GM23338 (cell line): ENCODE data around the gene INO80. TPM values are rescaled to one million over a fixed set of nuclear protein-coding genes. Genes with fewer than 3 reads are reported as not detected.

Source experiments
- ATAC-seq: fragments of 200-7000 bp; cut with Tn5 transposase; 3 replicates; pipeline ENCODE4 v1.9.1; 2020
- DNase-seq: peaks from one replicate; pipeline ENCODE4 v3.0.0-alpha.2; 2015; ENCODE audit warnings: low spot score
- H2AFZ ChIP-seq: fragments of 200-600 bp; sonication (generic); 2 replicates; pipeline ENCODE4 v1.8.0; 2016; ENCODE audit warnings: antibody characterized with exemption, mild to moderate bottlenecking, moderate library complexity
- H3F3A ChIP-seq: fragments of 200-600 bp; sonication (generic); replicated peaks from 2 replicates; pipeline ENCODE4 v1.8.0; 2017; ENCODE audit warnings: antibody characterized with exemption, mixed run types, low read depth
- H3K27ac ChIP-seq: fragments of 200-600 bp; sonication (generic); 2 replicates; pipeline ENCODE4 v1.6.1; 2016; ENCODE audit warnings: low read depth
- H3K27me3 ChIP-seq: fragments of 200-600 bp; sonication (generic); 2 replicates; pipeline ENCODE4 v1.8.0; 2016; ENCODE audit warnings: mild to moderate bottlenecking, mixed run types, moderate library complexity; ENCODE audit not compliant: insufficient read depth
- H3K36me3 ChIP-seq: fragments of 200-600 bp; sonication (generic); 2 replicates; pipeline ENCODE4 v1.8.0; 2016; ENCODE audit warnings: mild to moderate bottlenecking; ENCODE audit not compliant: insufficient read depth
- H3K4me1 ChIP-seq: fragments of 200-600 bp; sonication (generic); 2 replicates; pipeline ENCODE4 v1.8.0; 2016; ENCODE audit warnings: mild to moderate bottlenecking, moderate library complexity; ENCODE audit not compliant: insufficient read depth
- H3K4me2 ChIP-seq: fragments of 200-600 bp; sonication (generic); 2 replicates; pipeline ENCODE4 v1.7.1; 2017; ENCODE audit warnings: mixed run types
- H3K4me3 ChIP-seq: fragments of 200-600 bp; sonication (generic); 2 replicates; pipeline ENCODE4 v1.6.1; 2016; ENCODE audit warnings: mixed run types
- H3K79me2 ChIP-seq: fragments of 200-600 bp; sonication (generic); replicated peaks from 2 replicates; pipeline ENCODE4 v1.8.0; 2017; ENCODE audit warnings: mild to moderate bottlenecking; ENCODE audit not compliant: insufficient read depth
- H3K9me2 ChIP-seq: fragments of 200-600 bp; sonication (generic); 2 replicates; pipeline ENCODE4 v1.8.0; 2017; ENCODE audit not compliant: insufficient read depth
- H4K20me1 ChIP-seq: fragments of 200-600 bp; sonication (generic); replicated peaks from 2 replicates; pipeline ENCODE4 v1.8.0; 2017; ENCODE audit warnings: mild to moderate bottlenecking; ENCODE audit not compliant: insufficient read depth
- H3K27ac Mint-ChIP-seq: 2 replicates; pipeline ENCODE4 v1.8.0; 2020; ENCODE audit warnings: inconsistent platforms, mild to moderate bottlenecking, moderate library complexity, mixed read lengths
- H3K27me3 Mint-ChIP-seq: 3 replicates; pipeline ENCODE4 v1.8.0; 2022; ENCODE audit warnings: low read depth, mild to moderate bottlenecking, moderate library complexity, mixed read lengths, inconsistent platforms; ENCODE audit not compliant: insufficient read depth, poor library complexity
- H3K36me3 Mint-ChIP-seq: 3 replicates; pipeline ENCODE4 v1.8.0; 2021; ENCODE audit warnings: low read depth, mild to moderate bottlenecking, inconsistent platforms, moderate library complexity, mixed read lengths
- H3K4me1 Mint-ChIP-seq: 3 replicates; pipeline ENCODE4 v1.8.0; 2020; ENCODE audit warnings: mild to moderate bottlenecking, inconsistent platforms, mixed read lengths
- H3K4me3 Mint-ChIP-seq: 3 replicates; pipeline ENCODE4 v1.8.0; 2021; ENCODE audit warnings: moderate library complexity, mild to moderate bottlenecking, inconsistent platforms, mixed read lengths
- H3K9me3 Mint-ChIP-seq: 3 replicates; pipeline ENCODE4 v1.8.0; 2020; ENCODE audit warnings: moderate library complexity, mild to moderate bottlenecking, inconsistent platforms, mixed read lengths
- CREB1 ChIP-seq: fragments of 250-450 bp; sonication (Bioruptor Pico); IDR thresholded peaks from 2 replicates; pipeline ENCODE4 v1.5.0; 2020; ENCODE audit warnings: low read depth, mild to moderate bottlenecking, moderate library complexity
- CTCF ChIP-seq, 2 experiments: fragments of 200-600 bp in 1 of 2; sonication (generic) in 1 of 2; conservative IDR thresholded peaks; 2 replicates each; pipeline versions ENCODE4 v1.5.1 to v1.6.1; 2016 to 2017; ENCODE audit warnings: antibody characterized with exemption in 2 of 2, low read depth in 2 of 2, mild to moderate bottlenecking in 2 of 2, moderate library complexity in 1 of 2
- ETS1 ChIP-seq: IDR thresholded peaks from 2 replicates; pipeline ENCODE4 v1.6.1; 2016; ENCODE audit warnings: antibody characterized with exemption
- EZH2 ChIP-seq: fragments of 200-600 bp; sonication (generic); IDR thresholded peaks from one replicate; pipeline ENCODE4 v1.8.0; 2017; ENCODE audit warnings: antibody characterized with exemption, mild to moderate bottlenecking, low read depth; ENCODE audit not compliant: unreplicated experiment
- EZH2phosphoT487 ChIP-seq: fragments of 200-600 bp; sonication (generic); IDR thresholded peaks from one replicate; pipeline ENCODE4 v1.8.1; 2018; ENCODE audit warnings: antibody characterized with exemption; ENCODE audit not compliant: unreplicated experiment
- JUNB ChIP-seq: IDR thresholded peaks from one replicate; pipeline ENCODE4 v1.6.1; 2016; ENCODE audit warnings: antibody characterized with exemption; ENCODE audit not compliant: unreplicated experiment
- NANOG ChIP-seq: IDR thresholded peaks from 2 replicates; pipeline ENCODE4 v1.6.1; 2016; ENCODE audit warnings: antibody characterized with exemption, borderline replicate concordance
- POLR2AphosphoS5 ChIP-seq: IDR thresholded peaks from 2 replicates; pipeline ENCODE4 v1.6.1; 2016; ENCODE audit warnings: antibody characterized with exemption, low read depth
- REST ChIP-seq: IDR thresholded peaks from one replicate; pipeline ENCODE4 v1.6.1; 2018; ENCODE audit warnings: antibody characterized with exemption; ENCODE audit not compliant: unreplicated experiment
- STAT1 ChIP-seq: IDR thresholded peaks from one replicate; pipeline ENCODE4 v1.6.1; 2016; ENCODE audit warnings: antibody characterized with exemption; ENCODE audit not compliant: unreplicated experiment
- ZNF114 ChIP-seq: fragments of 250-450 bp; sonication (Bioruptor Pico); IDR thresholded peaks from 2 replicates; pipeline ENCODE4 v1.5.0; 2020; ENCODE audit warnings: mild to moderate bottlenecking, moderate library complexity
- ZNF462 ChIP-seq: fragments of 250-450 bp; sonication (Bioruptor Pico); IDR thresholded peaks from 2 replicates; pipeline ENCODE4 v1.5.0; 2020; ENCODE audit warnings: mild to moderate bottlenecking, moderate library complexity
- polyA plus RNA-seq: library from polyadenylated mRNA; unstranded; fragments of >200 nt; fragmentation: Nextera tagmentation; extraction: Ambion mirVana; gene quantifications from 2 replicates; pipeline ENCODE4 v1.2.1, GENCODE V29; 2016
- total RNA-seq: library from RNA; depleted of rRNA; stranded (reverse); fragments of >200 nt; shearing (Covaris generic); gene quantifications from 2 replicates; pipeline ENCODE4 v1.2.3, GENCODE V29; 2014

INO80 gene
- total and polyA plus RNA-seq, 2 experiments from 2014 or later: 6.5 to 24.9 TPM

GRCh38 chr15:40964634-40965033 is 151.4 kb downstream of the INO80 start:
- ATAC-seq (no peak), DNase-seq (no peak)
- Histone ChIP-seq H3K27ac (no peak overlapping the region), H3K4me3 (no peak overlapping the region), H3K27me3 (no peaks in the 10 kb centered on the region), H3K9me2 (no peaks in the 10 kb centered on the region), H3K4me2 (no peak overlapping the region), H3K79me2 (no peaks in the 10 kb centered on the region), H3F3A (0 out of 2 replicates have a peak, but pooled peaks cover 3% of the 10 kb centered on the region), H4K20me1 (no peaks in the 10 kb centered on the region; the same call in 1 of the 2 replicates), H2AFZ (no peak overlapping the region), H3K4me1 (peaks cover 3% of the 10 kb centered on the region; the same call in 1 of the 2 replicates), H3K36me3 (no peaks in the 10 kb centered on the region)
- TF ChIP-seq CREB1 (no peak), POLR2AphosphoS5 (no peak), ETS1 (no peak), REST (no peak), CTCF (conservative IDR thresholded peaks at IDR 0.05; ENCODE audit: low read depth in 2 of 2) (no peak), EZH2phosphoT487 (no peak), JUNB (no peak), EZH2 (no peak), STAT1 (no peak), NANOG (no peak), ZNF114 (CRISPR knock-in tag) (no peak), ZNF462 (CRISPR knock-in tag) (no peak)
- Mint-ChIP-seq H3K4me1 (peaks cover 28% of the 10 kb centered on the region), H3K4me3 (no peak overlapping the region), H3K27ac (no peak overlapping the region), H3K27me3 (peaks cover 14% of the 10 kb centered on the region), H3K9me3 (no peaks in the 10 kb centered on the region; the same call in 1 of the 3 replicates), H3K36me3 (peaks cover 10% of the 10 kb centered on the region; the same call in 2 of the 3 replicates)
